GM03348 (cell line): Measurements from ENCODE around the gene CAMK2N1.
"Not testable (repeated sequence)": the region's sequence is repeated elsewhere in the genome, so short reads cannot be mapped to it uniquely, and the experiment has no call there.

Experiments
- DNase-seq: peaks from one replicate; pipeline ENCODE4 v3.0.0; 2012; ENCODE audit warnings: low spot score

CAMK2N1 gene

GRCh38 chr1:20496725-20497383 is 10.8 kb upstream of the CAMK2N1 start:
- DNase-seq, result not testable (repeated sequence)

GRCh38 chr1:20496241-20496661 is 10.2 kb upstream of the CAMK2N1 start:
- DNase-seq, result no peak

GRCh38 chr1:20495661-20496060 is 9.7 kb upstream of the CAMK2N1 start:
- DNase-seq, result no peak

- peak; percentile 80 for DNase-seq
Measured at GRCh38 chr1:20494609-20495311, 8.8 kb upstream of the CAMK2N1 start.

GRCh38 chr1:20493839-20494608 is 8.0 kb upstream of the CAMK2N1 start:
- peak; percentile 90 for DNase-seq

- no peak for DNase-seq
Measured at GRCh38 chr1:20493309-20493708, 7.3 kb upstream of the CAMK2N1 start.

- DNase-seq, result no peak
Measured at GRCh38 chr1:20492751-20493150, 6.7 kb upstream of the CAMK2N1 start.

GRCh38 chr1:20491866-20492265 is 5.9 kb upstream of the CAMK2N1 start:
- no peak for DNase-seq

- no peak for DNase-seq
Measured at GRCh38 chr1:20491178-20491577, 5.2 kb upstream of the CAMK2N1 start.

- DNase-seq, result no peak
Measured at GRCh38 chr1:20487236-20487590, 1.2 kb upstream of the CAMK2N1 start.

GRCh38 chr1:20486457-20487235 is 636 bp upstream of the CAMK2N1 start:
- peak; percentile 75 for DNase-seq

GRCh38 chr1:20484519-20485462 is 1.2 kb downstream of the CAMK2N1 start:
- DNase-seq, result peak; percentile 35

- peak; percentile 32 for DNase-seq
Measured at GRCh38 chr1:20483833-20484518, 2.0 kb downstream of the CAMK2N1 start.

- no peak for DNase-seq
Measured at GRCh38 chr1:20483098-20483832, 2.7 kb downstream of the CAMK2N1 start.

- no peak for DNase-seq
Measured at GRCh38 chr1:20481643-20482498, 4.1 kb downstream of the CAMK2N1 start.

GRCh38 chr1:20480951-20481617 is 4.9 kb downstream of the CAMK2N1 start:
- DNase-seq, result no peak

- no peak for DNase-seq
Measured at GRCh38 chr1:20480243-20480944, 5.6 kb downstream of the CAMK2N1 start.

GRCh38 chr1:20479840-20480239 is 6.2 kb downstream of the CAMK2N1 start:
- no peak for DNase-seq
